PC-9 (cell line): ENCODE data around the gene C1orf159. TPM values are rescaled to one million over a fixed set of nuclear protein-coding genes. Genes with fewer than 3 reads are reported as not detected.

Experiments used
- BruUV-seq: library from RNA; stranded (reverse); fragments of 400-500 nt; replicated peaks from 2 replicates; lab custom pipeline; 2021; lab: Mats Ljungman, UMichigan
- CTCF ChIA-PET: fragments of 300-600 bp; sonication (Branson Sonifier 250); formaldehyde crosslinking; loops from one replicate; lab custom pipeline; 2022; ENCODE audit warnings: antibody characterized with exemption; lab: Charles Lee
- POLR2A ChIA-PET: fragments of 300-600 bp; sonication (Branson Sonifier 250); formaldehyde crosslinking; loops from one replicate; lab custom pipeline; 2022; ENCODE audit warnings: antibody characterized with exemption; ENCODE audit not compliant: unreplicated experiment; lab: Charles Lee
- DNase-seq, 2 experiments: peaks; one replicate each; pipeline versions ENCODE4 v3.0.0 to v3.0.0-alpha.2; 2015 to 2022; ENCODE audit warnings: mixed read lengths in 1 of 2
- H2AFZ ChIP-seq: fragments of 200-600 bp; sonication (generic); 2 replicates; pipeline ENCODE4 v1.8.1; 2017; ENCODE audit warnings: antibody characterized with exemption
- H3F3A ChIP-seq: fragments of 200-600 bp; sonication (generic); 2 replicates; pipeline ENCODE4 v1.8.1; 2017; ENCODE audit warnings: antibody characterized with exemption, mild to moderate bottlenecking, low read depth; ENCODE audit not compliant: insufficient read depth
- H3K27ac ChIP-seq: fragments of 200-600 bp; sonication (generic); 2 replicates; pipeline ENCODE4 v1.6.1; 2016; ENCODE audit warnings: mixed run types
- H3K27me3 ChIP-seq: fragments of 200-600 bp; sonication (generic); 2 replicates; pipeline ENCODE4 v1.6.1; 2016; ENCODE audit warnings: low read depth, mixed run types; ENCODE audit not compliant: insufficient read depth
- H3K36me3 ChIP-seq: fragments of 200-600 bp; sonication (generic); 2 replicates; pipeline ENCODE4 v1.6.1; 2016; ENCODE audit warnings: low read depth, mixed run types
- H3K4me1 ChIP-seq: fragments of 200-600 bp; sonication (generic); replicated peaks from 2 replicates; pipeline ENCODE4 v1.6.1; 2016; ENCODE audit warnings: mixed run types; ENCODE audit not compliant: insufficient read depth
- H3K4me2 ChIP-seq: fragments of 200-600 bp; sonication (generic); 2 replicates; pipeline ENCODE4 v1.6.1; 2017; ENCODE audit warnings: mixed run types
- H3K4me3 ChIP-seq: fragments of 200-600 bp; sonication (generic); 2 replicates; pipeline ENCODE4 v1.6.1; 2016; ENCODE audit warnings: mixed run types
- H3K79me2 ChIP-seq: fragments of 200-600 bp; sonication (generic); 2 replicates; pipeline ENCODE4 v1.6.1; 2017; ENCODE audit warnings: low read depth, mixed run types
- H3K9me2 ChIP-seq: fragments of 200-600 bp; sonication (generic); 2 replicates; pipeline ENCODE4 v1.8.1; 2017; ENCODE audit warnings: mild to moderate bottlenecking; ENCODE audit not compliant: insufficient read depth
- H3K9me3 ChIP-seq: fragments of 200-600 bp; sonication (generic); 2 replicates; pipeline ENCODE4 v1.8.1; 2016; ENCODE audit warnings: low read depth; ENCODE audit not compliant: insufficient read depth
- H4K20me1 ChIP-seq: fragments of 200-600 bp; sonication (generic); 2 replicates; pipeline ENCODE4 v1.8.1; 2017; ENCODE audit not compliant: insufficient read depth
- EZH2 ChIP-seq: fragments of 200-600 bp; sonication (generic); IDR thresholded peaks from 2 replicates; pipeline ENCODE4 v1.8.0; 2017; ENCODE audit warnings: antibody characterized with exemption, low read depth
- intact Hi-C: fragments of 100-400 bp; cut with micrococcal nuclease; formaldehyde crosslinking; loops from one replicate; pipeline ENCODE4 v1.10.0; 2022; ENCODE audit not compliant: unreplicated experiment
- total RNA-seq: library from RNA; stranded (reverse); gene quantifications from 2 replicates; pipeline ENCODE4 v1.2.3, GENCODE V29; 2021
- TF ChIP-seq, protein P1 (sequence below): fragments of 200-600 bp; sonication (generic); conservative IDR thresholded peaks from 2 replicates; pipeline ENCODE4 v1.6.1; 2017; ENCODE audit warnings: mixed run types, antibody characterized with exemption, mild to moderate bottlenecking, moderate library complexity

The C1orf159 gene
- total RNA-seq, 1 experiment from 2014 or later: 31.1 TPM

DNA sequence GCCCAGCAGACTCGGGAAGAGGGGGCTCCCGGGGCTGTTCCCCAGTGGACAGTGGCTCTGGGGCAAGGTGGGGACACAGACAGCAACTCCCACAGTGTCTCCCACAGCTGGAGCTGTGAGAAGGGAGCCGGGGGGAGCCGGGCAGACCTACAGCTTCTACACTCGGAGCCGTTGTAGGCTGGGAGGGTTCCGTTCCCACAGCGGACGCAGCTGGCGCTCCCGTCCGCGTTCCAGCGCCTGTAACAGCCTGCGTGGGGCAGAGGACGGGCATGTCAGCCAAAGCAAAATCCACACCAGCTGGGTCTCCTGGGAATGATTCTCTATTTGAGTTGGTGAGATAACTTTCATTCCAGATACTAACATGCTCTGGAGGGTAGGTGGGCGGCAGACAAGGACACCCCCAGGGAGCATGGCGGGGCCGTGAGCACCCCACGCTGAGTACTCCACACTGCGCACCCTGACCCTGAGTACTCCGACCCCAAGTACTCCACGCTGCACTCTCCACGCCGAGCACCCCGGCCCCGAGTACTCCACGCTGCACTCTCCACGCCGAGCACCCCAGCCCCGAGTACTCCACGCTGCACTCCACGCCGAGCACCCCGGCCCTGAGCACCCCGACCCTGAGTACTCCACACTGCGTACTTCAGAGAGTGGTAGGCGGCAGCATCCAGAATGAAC lies 28.4 kb downstream of the C1orf159 start:
- Histone ChIP-seq H4K20me1 (no peaks in the 10 kb centered on the region), H3K79me2 (no peaks in the 10 kb centered on the region), H3K36me3 (no peaks in the 10 kb centered on the region), H3K9me2 (no peaks in the 10 kb centered on the region), H3F3A (peaks cover 5% of the 10 kb centered on the region; the same call in 1 of the 2 replicates), H3K4me1 (no peaks in the 10 kb centered on the region), H3K4me2 (no peak overlapping the region), H3K27ac (no peak overlapping the region), H3K9me3 (no peaks in the 10 kb centered on the region), H3K27me3 (no peaks in the 10 kb centered on the region), H3K4me3 (no peak overlapping the region), H2AFZ (no peak overlapping the region)
- ChIA-PET POLR2A (no interaction called here), CTCF (no interaction called here)
- intact Hi-C loops: no loop called here
- TF ChIP-seq, protein P1, sequence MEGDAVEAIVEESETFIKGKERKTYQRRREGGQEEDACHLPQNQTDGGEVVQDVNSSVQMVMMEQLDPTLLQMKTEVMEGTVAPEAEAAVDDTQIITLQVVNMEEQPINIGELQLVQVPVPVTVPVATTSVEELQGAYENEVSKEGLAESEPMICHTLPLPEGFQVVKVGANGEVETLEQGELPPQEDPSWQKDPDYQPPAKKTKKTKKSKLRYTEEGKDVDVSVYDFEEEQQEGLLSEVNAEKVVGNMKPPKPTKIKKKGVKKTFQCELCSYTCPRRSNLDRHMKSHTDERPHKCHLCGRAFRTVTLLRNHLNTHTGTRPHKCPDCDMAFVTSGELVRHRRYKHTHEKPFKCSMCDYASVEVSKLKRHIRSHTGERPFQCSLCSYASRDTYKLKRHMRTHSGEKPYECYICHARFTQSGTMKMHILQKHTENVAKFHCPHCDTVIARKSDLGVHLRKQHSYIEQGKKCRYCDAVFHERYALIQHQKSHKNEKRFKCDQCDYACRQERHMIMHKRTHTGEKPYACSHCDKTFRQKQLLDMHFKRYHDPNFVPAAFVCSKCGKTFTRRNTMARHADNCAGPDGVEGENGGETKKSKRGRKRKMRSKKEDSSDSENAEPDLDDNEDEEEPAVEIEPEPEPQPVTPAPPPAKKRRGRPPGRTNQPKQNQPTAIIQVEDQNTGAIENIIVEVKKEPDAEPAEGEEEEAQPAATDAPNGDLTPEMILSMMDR: no peak
- no peak for TF ChIP-seq EZH2
- no TSS peak for BruUV-seq
- DNase-seq: no peak

DNA sequence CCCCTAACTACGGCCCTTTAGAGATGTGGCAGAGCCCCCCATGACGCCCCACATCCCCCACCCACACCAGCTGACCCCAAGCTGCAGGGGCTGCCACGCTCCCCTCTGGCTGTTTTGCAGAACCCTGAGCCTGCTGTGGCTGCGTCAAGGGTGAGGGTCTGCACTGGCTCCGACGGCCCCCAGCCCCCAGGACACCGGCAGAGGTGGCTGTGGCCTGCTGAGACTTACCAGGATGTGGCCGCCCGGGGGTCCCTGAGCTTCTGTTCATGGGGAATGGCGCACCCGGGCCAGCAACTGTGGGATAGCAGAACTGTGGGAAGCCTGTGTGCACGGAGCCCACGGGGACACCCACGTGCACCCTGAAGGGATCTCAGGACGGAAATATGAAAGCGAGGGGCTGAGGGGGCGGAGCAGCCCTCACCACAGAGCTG lies 29.0 kb downstream of the C1orf159 start:
- Histone ChIP-seq H3K9me2 (no peaks in the 10 kb centered on the region), H3K4me2 (no peak overlapping the region), H2AFZ (no peak overlapping the region), H3K4me3 (no peak overlapping the region), H3K36me3 (no peaks in the 10 kb centered on the region), H3F3A (peaks cover 5% of the 10 kb centered on the region; the same call in 1 of the 2 replicates), H3K4me1 (no peaks in the 10 kb centered on the region), H3K79me2 (no peaks in the 10 kb centered on the region), H3K27ac (no peak overlapping the region), H3K9me3 (no peaks in the 10 kb centered on the region), H4K20me1 (no peaks in the 10 kb centered on the region), H3K27me3 (no peaks in the 10 kb centered on the region)
- intact Hi-C loops: no loop called here
- no TSS peak for BruUV-seq
- no peak for TF ChIP-seq EZH2
- TF ChIP-seq, protein P1: no peak
- CTCF ChIA-PET: no interaction called here
- DNase-seq: no peak
- POLR2A ChIA-PET: no interaction called here

DNA sequence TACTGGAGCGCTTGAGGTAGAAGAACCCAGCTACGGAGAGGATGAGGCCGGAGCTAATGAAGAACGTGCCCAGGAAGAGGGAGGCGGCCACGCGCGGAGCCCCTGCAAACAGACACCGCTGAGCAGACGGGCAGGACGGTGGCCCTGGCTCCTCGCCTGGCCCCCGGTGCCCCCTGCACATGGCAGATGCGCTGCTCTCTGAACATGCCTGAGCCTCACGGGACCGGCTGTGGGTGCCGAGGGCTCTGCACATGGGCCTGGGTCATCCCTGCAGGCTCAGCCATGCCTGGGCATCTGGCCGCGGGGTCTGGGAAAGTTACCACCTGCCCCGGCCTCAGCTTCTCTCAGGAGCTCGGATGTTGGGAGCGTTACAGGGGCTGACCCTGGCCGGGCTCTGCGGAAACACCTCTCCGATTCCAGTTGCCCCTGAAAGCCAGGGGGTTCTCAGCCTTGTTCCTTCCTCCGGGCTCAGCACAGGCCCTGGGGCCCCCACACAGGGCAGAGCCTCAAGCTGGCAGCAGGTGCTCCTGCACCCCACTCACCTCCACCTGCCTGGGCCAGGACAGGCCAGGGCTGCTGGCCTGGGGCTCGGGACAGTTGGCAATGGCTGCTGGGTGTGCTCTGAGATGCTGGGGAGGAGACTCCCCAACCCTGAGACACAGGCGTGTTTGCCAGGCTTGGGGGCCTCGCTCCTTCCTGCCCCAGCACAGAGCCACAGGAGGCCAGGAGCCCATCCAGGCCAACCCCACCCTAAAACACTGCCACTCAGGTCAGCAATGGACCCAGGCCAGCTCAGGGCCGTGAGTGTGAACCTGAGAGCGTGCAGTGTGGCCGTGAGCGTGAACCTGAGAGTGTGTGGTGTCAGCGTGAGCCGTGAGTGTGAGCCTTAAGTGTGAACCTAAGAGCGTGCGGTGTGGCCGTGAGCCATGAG lies 29.7 kb downstream of the C1orf159 start:
- Histone ChIP-seq H3K27me3 (no peaks in the 10 kb centered on the region), H2AFZ (no peak overlapping the region), H3K36me3 (no peaks in the 10 kb centered on the region), H3K79me2 (no peaks in the 10 kb centered on the region), H3K4me3 (no peak overlapping the region), H3K9me2 (no peaks in the 10 kb centered on the region), H3F3A (peaks cover 5% of the 10 kb centered on the region; the same call in 1 of the 2 replicates), H3K4me1 (no peaks in the 10 kb centered on the region), H3K27ac (no peak overlapping the region), H3K4me2 (no peak overlapping the region), H3K9me3 (no peaks in the 10 kb centered on the region), H4K20me1 (no peaks in the 10 kb centered on the region)
- TF ChIP-seq, protein P1: no peak
- no peak for TF ChIP-seq EZH2
- DNase-seq: no peak
- CTCF ChIA-PET: no interaction called here
- POLR2A ChIA-PET: no interaction called here
- BruUV-seq: no TSS peak
- intact Hi-C loops: no loop called here
